ENCODE data around the gene MBD6.

GRCh38 chr12:57534991-57535543, 12.4 kb downstream of the MBD6 start:
- no peak for TF ChIP-seq CTCF (conservative IDR thresholded peaks at IDR 0.05; ENCODE audit: low read depth, low read length)
- TF ChIP-seq EZH2 (IDR thresholded peaks at IDR 0.05; ENCODE audit: borderline replicate concordance, low read depth, low read length, poor library complexity, severe bottlenecking): no peak

Data from A673 (cell line).